NT2/D1 (cell line): ENCODE measurements around the gene NUDT4.

Experiments
- DNase-seq: peaks from one replicate; pipeline ENCODE4 v3.0.0-alpha.2; 2011; ENCODE audit warnings: low read depth, low spot score
- H3K27me3 ChIP-seq: 2 replicates; pipeline ENCODE4 v1.6.0; 2011; ENCODE audit warnings: mild to moderate bottlenecking; ENCODE audit not compliant: insufficient read length, insufficient read depth
- H3K36me3 ChIP-seq: 2 replicates; pipeline ENCODE4 v1.6.1; 2011; ENCODE audit warnings: mild to moderate bottlenecking, low read length, mixed read lengths; ENCODE audit not compliant: insufficient read depth, insufficient read length
- H3K4me1 ChIP-seq: 2 replicates; pipeline ENCODE4 v1.5.1; 2011; ENCODE audit not compliant: insufficient read depth, insufficient read length
- H3K4me3 ChIP-seq: 2 replicates; pipeline ENCODE4 v1.5.1; 2011; ENCODE audit warnings: low read depth; ENCODE audit not compliant: insufficient read length
- H3K9ac ChIP-seq: 2 replicates; pipeline ENCODE4 v1.6.0; 2011; ENCODE audit warnings: low read depth; ENCODE audit not compliant: insufficient read length
- H3K9me3 ChIP-seq: 2 replicates; pipeline ENCODE4 v1.5.1; 2011; ENCODE audit warnings: mild to moderate bottlenecking, low read length; ENCODE audit not compliant: insufficient read depth
- SUZ12 ChIP-seq: IDR thresholded peaks from 2 replicates; pipeline ENCODE4 v1.6.1; 2011; ENCODE audit not compliant: insufficient read length, insufficient read depth; ENCODE audit errors: extremely low read depth
- YY1 ChIP-seq: IDR thresholded peaks from 2 replicates; pipeline ENCODE4 v1.6.1; 2011; ENCODE audit not compliant: insufficient read length, insufficient read depth
- ZNF274 ChIP-seq: IDR thresholded peaks from 2 replicates; pipeline ENCODE4 v1.6.1; 2011; ENCODE audit warnings: mild to moderate bottlenecking, low read depth, low read length

The NUDT4 gene

GRCh38 chr12:93440043-93440835 lies 62.5 kb downstream of the NUDT4 start:
- peak overlapping the region; percentile 87 for H3K4me3 ChIP-seq
- H3K27me3 ChIP-seq, result no peaks in the 10 kb centered on the region
- TF ChIP-seq SUZ12 (no peak), YY1 (no peak), ZNF274 (no peak)
- no peak for DNase-seq
- H3K9ac ChIP-seq, result peak overlapping the region; percentile 95
- H3K36me3 ChIP-seq, result peaks cover 6% of the 10 kb centered on the region
- H3K9me3 ChIP-seq, result no peaks in the 10 kb centered on the region
- H3K4me1 ChIP-seq, result peaks cover 2% of the 10 kb centered on the region

- no peak for DNase-seq
- no peaks in the 10 kb centered on the region for H3K9me3 ChIP-seq
- no peak for TF ChIP-seq SUZ12
- no peak for TF ChIP-seq YY1
- TF ChIP-seq ZNF274, result no peak
- H3K36me3 ChIP-seq, result peaks cover 6% of the 10 kb centered on the region
- peak overlapping the region; percentile 95 for H3K9ac ChIP-seq
- H3K4me3 ChIP-seq, result peak overlapping the region; percentile 87
- peaks cover 2% of the 10 kb centered on the region for H3K4me1 ChIP-seq
- no peaks in the 10 kb centered on the region for H3K27me3 ChIP-seq
These were observed 63.4 kb downstream of the NUDT4 start for GRCh38 chr12:93441081-93441616.

GRCh38 chr12:93441617-93442410 lies 64.1 kb downstream of the NUDT4 start, which contains the start of gene UBE2N:
Gene UBE2N, minus strand, starts transcription at chr12:93441947. Its CDS starts 63 bp downstream, at chr12:93441884.
- H3K9me3 ChIP-seq, result no peaks in the 10 kb centered on the region
- H3K27me3 ChIP-seq, result no peaks in the 10 kb centered on the region
- peak; percentile 91 for DNase-seq
- peak within 1 kb of the TSS; percentile 96 for H3K9ac ChIP-seq
- peaks cover 2% of the 10 kb centered on the region for H3K4me1 ChIP-seq
- peak; percentile 11 for TF ChIP-seq YY1
- TF ChIP-seq ZNF274, result no peak
- H3K4me3 ChIP-seq, result peak within 1 kb of the TSS; percentile 87
- H3K36me3 ChIP-seq, result peaks cover 6% of the 10 kb centered on the region

- Histone ChIP-seq H3K9me3 (no peaks in the 10 kb centered on the region), H3K36me3 (peaks cover 6% of the 10 kb centered on the region), H3K4me3 (peak overlapping the region; percentile 79), H3K4me1 (peaks cover 2% of the 10 kb centered on the region), H3K9ac (peak overlapping the region; percentile 96), H3K27me3 (no peaks in the 10 kb centered on the region)
- no peak for TF ChIP-seq YY1
- DNase-seq, result no peak
These were observed 65.0 kb downstream of the NUDT4 start for GRCh38 chr12:93442411-93443340.

GRCh38 chr12:93443576-93443975 lies 65.9 kb downstream of the NUDT4 start:
- no peak overlapping the region for H3K4me3 ChIP-seq
- H3K4me1 ChIP-seq, result peaks cover 2% of the 10 kb centered on the region
- TF ChIP-seq SUZ12, result no peak
- H3K27me3 ChIP-seq, result no peaks in the 10 kb centered on the region
- H3K36me3 ChIP-seq, result peaks cover 3% of the 10 kb centered on the region
- H3K9ac ChIP-seq, result no peak overlapping the region
- no peaks in the 10 kb centered on the region for H3K9me3 ChIP-seq
- DNase-seq, result no peak

- TF ChIP-seq ZNF274 (no peak), YY1 (no peak), SUZ12 (no peak)
- no peaks in the 10 kb centered on the region for H3K36me3 ChIP-seq
- H3K9me3 ChIP-seq, result no peaks in the 10 kb centered on the region
- H3K27me3 ChIP-seq, result no peaks in the 10 kb centered on the region
- no peak overlapping the region for H3K4me3 ChIP-seq
- DNase-seq, result no peak
- H3K9ac ChIP-seq, result no peak overlapping the region
- H3K4me1 ChIP-seq, result peaks cover 6% of the 10 kb centered on the region
These were observed 70.0 kb downstream of the NUDT4 start for GRCh38 chr12:93447555-93448290.
